SK-MEL-5 (cell line): Measurements from ENCODE around the gene RASAL2. TPM values are rescaled to one million over a fixed set of nuclear protein-coding genes. Genes with fewer than 3 reads are reported as not detected.
A peak's percentile ranks its signal among the peaks of the same experiment; 100 is the strongest.

ENCODE experiments used
- DNase-seq: peaks from one replicate; pipeline ENCODE4 v3.0.0-alpha.2; 2016; ENCODE audit warnings: low read depth, low spot score
- in situ Hi-C: cut with HindIII; loops from 2 replicates; pipeline ENCODE4 v1.10.0; 2016; ENCODE audit warnings: low sequenced_read_pairs, high pct_unique_total_duplicates, low pct_unique_long_range_greater_than_20kb
- total RNA-seq: library from RNA; depleted of rRNA; stranded (reverse); fragments of >200 nt; shearing (Covaris generic); gene quantifications from 2 replicates; pipeline ENCODE4 v1.2.3, GENCODE V29; 2014

Gene RASAL2
- total RNA-seq, 1 experiment from 2014 or later = 10.2 TPM

DNA sequence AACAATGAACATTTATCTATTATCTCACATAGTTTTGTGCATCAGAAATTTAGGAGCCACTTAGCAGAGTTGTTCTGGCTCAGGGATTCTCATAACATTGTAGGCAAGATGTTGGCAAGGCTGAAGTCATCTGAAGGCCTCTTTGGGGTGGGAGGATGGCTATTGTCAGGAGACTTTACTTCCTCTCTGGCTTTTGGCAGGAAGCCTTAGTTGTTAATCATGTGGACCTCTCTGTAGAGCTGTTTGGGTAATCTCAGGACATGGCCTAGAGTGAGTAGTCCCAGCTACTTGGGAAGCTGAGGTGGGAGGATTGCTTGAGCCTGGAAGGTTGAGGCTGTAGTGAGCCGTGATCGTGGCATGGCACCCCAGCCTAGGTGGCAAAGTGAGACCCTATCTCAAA lies 40.2 kb downstream of the RASAL2 start:
- peak; percentile 57 for DNase-seq
- in situ Hi-C loops = no loop called here

DNA sequence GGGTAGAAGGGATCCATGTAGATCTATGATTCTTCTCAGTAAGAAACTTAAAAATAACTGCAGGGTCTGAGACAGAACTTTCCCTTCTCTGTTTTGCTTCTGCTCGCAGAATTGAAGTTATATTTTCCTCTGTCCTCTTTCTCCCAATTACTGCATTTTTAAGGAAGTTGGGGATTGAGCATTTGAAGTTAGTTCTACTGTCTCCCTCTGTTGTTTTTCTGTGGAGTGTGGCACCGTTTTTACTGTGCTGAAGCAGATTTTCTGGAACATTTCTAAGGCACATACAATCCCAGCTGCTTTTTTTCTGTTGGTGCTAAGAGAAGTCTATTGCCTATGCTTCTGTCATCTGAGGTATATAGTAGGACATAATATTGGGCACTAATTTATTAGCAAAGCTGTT lies 43.3 kb downstream of the RASAL2 start:
- in situ Hi-C loops = no loop called here
- DNase-seq = no peak

DNA sequence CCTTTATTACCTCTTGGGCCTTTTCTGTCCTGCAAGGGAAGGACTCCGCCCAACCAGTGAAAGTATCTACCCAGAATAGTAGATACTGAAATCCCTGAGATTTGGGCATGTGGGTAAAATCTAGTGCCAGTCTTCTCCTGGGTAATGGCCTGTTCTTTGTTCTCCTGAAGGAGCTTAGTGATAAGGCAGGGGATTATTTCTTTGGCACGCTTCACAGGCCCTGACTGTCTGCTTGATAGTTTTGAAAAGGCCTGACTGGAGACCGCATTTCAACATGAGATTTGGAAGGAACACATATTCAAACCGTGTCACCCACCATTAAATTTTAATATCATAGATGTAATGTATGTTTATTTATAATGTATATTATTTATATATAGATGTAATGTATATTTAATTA lies 48.9 kb downstream of the RASAL2 start:
- in situ Hi-C loops = no loop called here

DNA sequence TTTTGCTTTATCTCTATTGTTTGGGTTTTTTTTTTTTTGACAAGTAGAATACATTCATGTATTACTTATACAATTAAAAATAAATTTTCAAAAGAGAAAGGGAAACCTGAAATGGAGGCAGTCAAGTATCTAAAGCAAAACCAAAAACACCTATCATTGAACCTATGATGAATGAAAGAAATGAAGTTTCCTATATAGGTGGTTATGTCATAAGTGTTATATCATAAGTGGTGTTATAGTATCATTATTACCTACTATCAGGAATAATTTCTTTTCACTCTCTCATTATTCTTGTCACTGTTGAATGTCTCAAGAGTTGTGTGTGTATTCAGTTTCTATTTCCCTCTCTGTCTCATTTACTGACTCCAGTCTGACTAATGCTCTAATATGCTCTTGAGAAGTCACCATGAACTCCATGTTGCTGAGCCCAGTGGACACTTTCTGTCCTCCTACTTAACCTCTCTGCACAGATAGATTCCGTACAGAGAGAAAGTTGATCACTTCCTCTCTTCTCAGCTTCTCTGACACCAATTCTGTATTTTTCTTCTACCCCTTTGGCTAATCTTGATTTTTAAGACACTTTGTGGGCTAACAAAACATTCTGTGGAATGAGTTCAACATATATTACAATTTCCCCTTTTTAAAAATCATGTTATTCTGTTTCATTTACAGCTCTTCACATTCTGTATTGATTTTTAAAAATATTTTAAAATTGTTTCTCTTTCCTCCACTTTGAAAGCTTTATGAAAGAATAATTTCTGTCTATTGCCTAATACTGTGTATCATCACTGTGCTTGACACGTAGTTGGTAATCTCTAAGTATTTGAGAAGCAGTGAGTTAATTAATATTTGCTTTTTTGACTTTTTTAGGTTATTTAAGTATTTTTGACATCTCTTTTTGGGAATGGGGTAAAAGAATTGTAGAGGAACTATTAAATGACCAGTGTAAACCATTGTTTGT lies 50.1 kb downstream of the RASAL2 start:
- DNase-seq = no peak
- in situ Hi-C loops = no loop called here

More for the DNA sequence above, 48.9 kb downstream of the RASAL2 start:
- DNase-seq = no peak

DNA sequence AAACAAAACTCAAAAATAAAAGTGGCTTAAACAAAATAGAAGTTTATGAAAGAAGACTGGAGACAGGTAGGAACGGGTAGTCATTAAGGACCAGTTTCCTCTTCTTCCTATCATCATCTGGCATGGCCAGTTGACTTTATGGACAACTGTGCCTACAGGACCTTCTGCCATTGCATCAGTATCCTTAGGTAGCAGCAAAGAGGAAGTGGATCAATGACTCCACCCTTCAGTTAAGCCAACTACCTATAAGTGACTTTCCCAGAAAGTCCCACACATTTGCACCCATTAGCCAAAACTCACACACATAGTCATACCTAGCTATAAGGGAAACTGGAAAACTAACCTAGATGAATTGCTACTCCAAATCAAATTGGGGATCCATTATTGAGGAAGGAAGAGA lies 51.7 kb downstream of the RASAL2 start:
- DNase-seq = no peak
- in situ Hi-C loops = no loop called here

DNA sequence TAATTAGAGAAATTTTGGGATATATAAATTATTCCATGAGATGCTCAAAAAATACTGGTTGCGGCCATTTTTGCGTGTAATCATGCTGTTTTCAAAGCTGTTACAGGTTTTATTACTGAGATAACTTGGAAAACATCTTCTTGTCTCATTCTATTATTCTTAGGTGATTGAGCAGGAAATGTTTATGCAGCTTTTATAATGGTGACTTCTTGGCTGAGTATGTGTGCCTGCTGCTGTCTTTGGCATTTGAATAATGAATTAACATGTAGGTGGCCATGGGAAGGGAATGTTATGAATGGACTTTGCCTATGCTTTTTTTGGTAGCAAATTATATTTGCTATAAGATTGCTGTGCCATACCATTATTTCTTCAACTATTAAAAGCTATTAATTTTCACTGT lies 52.5 kb downstream of the RASAL2 start:
- no peak for DNase-seq
- in situ Hi-C loops = no loop called here

DNA sequence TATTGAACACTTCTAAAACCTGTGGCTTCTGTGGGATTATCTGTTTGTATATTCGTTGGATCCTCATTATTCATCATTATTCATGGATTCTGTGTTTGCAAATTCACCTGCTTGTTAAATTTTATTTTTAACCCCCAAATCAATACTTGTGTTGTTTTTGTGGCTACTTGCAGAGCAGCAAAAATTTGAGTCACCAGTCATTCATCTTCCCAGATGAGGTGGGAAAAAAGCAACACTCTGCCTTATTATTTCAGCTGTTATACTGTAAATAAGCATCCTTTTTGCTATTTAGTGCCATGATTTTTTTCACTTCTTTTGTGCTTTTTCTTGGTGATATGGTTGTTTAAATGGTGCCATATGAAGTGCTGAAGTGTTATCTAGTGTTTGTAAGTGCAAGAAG lies 56.7 kb downstream of the RASAL2 start:
- DNase-seq = no peak
- in situ Hi-C loops = no loop called here

DNA sequence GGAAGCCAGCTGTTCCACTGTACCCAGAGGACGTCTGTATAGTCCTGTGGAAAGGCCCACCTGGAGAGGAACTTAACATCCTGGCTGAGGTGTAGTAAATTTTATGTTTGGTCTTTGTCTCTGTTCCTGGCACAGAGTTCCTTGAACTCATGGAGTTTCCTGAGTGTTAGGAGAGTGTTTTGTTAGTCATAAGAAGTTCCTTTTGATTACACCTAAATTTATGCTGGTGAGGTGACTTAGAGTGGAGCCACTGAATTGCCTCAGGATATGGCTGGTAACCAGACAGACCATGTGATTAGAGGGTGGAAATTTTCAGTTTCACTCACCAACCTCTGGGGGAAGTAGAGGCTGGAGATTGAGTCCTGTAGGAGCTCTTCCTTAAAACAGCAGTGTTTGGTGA lies 57.9 kb downstream of the RASAL2 start:
- no peak for DNase-seq
- in situ Hi-C loops = no loop called here

DNA sequence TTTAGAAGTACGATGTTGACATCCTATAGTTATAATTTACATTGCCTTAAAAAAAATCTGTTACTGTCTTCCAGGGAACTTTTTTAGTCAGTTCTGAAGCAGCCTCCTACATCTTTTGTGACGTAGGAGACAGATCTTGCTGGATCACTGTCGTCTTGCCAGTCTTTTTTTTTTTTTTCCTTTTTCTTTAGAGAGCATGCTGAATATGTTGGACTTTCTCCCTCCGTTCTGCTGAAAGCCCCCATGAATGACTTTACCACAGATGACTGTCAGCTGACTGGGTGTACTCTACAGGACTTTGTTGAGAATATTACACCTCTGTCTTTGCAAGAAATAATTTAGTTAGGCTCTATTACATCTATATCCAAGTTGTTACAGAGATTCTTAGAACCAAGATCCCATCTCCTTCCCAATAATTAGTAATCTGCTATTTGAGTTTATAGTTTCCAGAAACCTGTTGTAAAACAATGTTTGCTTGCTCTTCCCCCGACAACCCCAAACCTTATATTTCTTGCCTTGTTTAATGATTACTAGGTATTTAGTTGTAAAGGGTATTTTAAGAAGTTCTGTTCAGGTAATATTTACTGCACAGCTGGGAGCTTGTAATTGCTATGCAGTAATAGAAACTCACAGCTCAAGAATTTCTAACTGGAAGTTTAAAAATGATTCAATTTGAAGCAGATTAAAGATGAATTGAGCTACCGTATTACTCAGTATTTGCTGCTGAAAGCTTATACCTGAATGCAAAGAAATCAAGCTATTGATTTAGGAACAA lies 61.8 kb downstream of the RASAL2 start:
- in situ Hi-C loops = no loop called here
- DNase-seq = peak; percentile 84

DNA sequence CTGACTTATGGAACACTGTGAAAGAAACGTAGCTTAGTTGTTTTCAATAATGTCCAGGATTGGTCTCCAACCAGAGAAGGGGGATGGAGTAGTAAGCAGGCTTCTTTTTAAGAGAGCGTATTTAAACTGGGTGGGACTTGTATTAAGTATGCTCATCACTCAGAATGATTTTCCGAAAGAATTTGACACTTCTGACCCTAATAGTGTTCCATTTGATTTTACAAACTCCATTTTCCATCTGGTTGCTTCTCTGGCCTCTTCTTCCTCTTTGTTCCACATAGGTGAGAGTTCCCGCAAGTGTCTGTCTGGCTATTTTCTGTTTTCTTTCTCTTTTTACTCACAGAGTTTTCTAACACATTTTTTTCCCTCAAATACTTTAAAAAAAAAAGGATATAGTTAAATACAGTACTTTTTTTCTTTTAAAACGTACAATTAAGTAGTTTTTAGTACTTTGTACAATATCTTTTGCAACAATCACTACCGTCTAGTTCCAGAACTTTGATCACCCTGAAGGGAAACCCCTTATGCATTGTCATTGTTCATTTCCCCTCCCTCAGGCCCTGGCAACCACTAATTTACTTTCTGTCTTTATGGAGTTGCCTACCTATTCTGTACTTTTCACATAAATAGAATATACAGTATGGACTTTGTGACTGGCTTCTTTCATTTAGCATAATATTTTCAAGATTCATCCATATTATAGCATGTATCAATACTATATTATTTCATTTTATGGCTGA lies 67.0 kb downstream of the RASAL2 start:
- in situ Hi-C loops = no loop called here
- no peak for DNase-seq

DNA sequence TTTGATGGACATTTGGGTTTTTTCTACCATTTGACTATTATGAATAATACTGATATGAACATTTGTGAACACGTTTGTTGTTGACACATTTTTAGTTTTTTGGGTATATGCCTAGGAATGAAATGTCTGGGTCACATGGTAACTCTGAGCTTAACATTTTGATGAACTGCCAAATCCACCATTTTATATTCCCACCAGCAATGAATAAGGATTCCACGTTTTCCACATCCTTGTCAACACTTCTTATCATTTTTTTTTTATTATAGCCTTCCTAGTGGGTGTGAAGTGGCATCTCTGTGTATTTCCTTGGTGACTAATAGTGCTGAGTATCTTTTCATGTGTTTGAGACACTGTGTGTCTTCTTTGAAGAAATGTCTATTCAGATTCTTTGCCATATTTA lies 67.6 kb downstream of the RASAL2 start:
- no peak for DNase-seq
- in situ Hi-C loops = no loop called here

DNA sequence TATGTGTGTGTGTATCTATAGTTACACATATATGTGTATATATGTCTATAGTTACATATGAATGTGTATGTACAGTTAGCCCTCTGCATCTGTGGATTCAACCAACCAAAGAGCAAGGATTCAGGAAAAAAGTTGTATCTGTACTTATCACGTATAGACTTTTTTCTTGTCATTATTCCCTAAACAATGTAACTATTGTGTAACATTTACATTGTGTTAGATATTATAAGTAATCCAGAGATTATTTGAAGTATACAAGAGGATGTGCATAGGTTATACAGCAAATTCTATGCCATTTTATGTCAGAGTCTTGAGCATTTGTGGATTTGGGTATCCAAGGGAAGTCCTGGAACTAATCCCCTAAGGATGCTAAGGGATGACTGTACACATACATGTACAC lies 71.3 kb downstream of the RASAL2 start:
- DNase-seq = no peak
- in situ Hi-C loops = no loop called here

DNA sequence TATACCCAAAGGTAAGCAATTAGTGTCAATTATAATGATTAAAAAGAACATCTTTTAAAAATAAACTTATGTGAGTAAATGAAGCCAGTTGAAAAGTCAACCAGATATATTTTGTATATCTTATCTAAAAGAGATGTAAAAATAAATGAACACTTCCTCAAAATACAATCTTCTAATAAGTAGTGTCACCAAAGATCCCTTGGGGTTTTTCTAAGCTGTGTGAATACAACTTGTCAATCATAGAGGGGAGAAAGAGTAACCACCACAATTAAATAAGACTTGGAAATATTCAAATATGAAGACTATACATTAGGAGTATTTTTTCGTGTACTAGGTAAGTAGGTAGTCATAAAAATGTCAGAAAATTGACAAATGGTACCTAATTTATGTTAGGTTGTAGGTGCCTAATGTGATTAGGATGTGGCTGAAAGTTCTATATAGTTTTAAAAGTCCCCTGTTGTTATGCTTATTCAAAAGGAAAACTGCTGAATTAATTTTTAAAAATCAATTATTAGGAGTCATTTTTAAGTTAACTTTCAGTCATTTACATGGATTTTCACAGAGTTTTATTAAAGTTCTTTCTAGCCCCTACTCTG lies 72.6 kb downstream of the RASAL2 start:
- DNase-seq = no peak
- in situ Hi-C loops = no loop called here

DNA sequence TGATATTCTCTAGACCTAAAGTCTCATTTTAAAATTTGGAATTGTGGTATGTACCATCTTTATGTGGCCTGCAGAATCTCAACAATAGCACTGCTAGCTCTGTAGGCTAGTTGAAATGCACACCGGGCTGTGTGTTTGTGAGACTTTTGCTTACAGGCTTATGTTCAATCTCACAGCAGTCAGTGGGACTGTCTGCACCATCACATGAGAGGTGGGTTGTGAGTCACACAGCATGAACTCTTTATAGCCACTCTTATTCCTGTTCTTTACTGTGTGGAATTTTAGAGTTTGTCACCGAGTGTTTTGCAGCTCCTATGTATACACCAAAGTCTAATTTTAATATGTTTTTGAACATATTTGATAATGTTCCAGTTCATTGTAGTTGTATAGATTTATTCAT lies 74.6 kb downstream of the RASAL2 start:
- DNase-seq = peak; percentile 85
- in situ Hi-C loops = no loop called here

DNA sequence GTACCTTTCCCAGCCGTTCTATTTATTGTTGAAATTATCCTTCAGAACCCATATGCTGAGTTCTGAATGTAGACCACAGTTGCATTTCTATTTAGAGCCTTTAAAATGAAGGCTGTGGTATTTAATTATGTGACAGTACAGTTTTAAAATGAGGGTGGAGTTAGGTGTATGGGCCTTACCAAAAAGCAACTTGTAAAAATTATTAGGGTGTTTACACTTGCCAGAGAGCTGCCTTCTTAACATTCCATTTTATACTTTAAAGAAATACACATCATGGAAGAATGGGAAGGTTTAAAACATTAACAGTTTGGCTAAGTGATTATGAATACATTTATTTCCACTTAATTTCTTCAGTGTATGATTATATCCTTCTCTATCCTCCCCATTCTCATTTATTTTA lies 75.7 kb downstream of the RASAL2 start:
- in situ Hi-C loops = no loop called here
- no peak for DNase-seq

DNA sequence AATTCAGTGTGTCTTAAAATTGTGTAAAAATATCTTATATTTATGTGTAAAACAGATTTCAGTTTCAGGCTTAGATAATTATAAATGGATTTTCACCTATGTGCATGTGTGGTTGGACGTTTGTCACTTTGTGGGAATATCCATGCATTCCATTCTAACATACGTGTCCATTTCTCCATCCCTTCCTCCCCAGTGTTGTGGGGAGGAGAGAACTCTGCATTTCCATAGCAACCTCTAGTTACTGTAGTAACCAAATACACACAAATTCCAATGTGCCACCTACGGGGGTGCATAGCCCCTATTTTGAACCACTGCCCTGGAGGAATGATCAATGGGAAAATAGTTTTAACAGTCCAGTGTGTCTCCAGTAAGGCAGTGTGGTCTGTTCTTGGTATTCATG lies 79.0 kb downstream of the RASAL2 start:
- no peak for DNase-seq
- in situ Hi-C loops = no loop called here

DNA sequence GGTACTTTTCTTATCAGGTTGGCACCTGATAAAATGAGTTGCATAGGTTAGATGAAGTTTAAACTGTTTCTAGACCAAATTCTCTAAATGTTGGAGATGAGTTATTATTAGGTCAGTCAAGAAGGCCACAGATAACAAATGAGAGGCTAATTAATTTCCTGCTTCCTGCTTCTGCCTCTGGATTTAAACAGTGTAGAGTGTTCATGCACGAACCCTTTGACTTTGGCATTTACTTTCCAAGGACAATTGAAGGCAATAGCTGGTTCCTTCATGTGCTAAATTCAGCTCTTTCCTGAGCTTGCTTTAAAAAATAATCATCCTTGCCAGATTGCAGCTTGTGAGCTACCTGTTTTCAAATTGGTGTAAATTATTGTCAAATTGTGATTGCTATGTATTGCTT lies 80.6 kb downstream of the RASAL2 start:
- DNase-seq = no peak
- in situ Hi-C loops = no loop called here

DNA sequence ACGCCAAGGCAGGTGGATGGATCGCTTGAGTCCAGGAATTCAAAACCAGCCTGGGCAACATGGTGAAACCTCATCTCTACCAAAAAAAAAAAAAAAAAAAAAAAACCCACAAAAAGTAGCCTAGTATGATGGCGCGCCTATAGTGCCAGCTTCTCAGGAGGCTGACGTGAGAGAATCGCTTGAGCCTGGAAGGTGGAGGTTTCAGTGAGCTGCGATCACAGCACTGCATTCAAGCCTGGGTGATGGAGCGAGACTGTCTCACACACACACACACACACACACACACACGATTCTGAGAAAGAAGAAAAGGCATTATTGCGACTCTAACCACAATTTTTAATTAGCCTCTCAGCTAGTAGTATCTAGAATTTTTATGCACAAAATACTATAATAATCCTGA lies 86.5 kb downstream of the RASAL2 start:
- in situ Hi-C loops = no loop called here
- DNase-seq = no peak
